Progenitor cell of endocrine pancreas (in vitro differentiated cells): ENCODE results near the gene CCNG2. TPM values are rescaled to one million over a fixed set of nuclear protein-coding genes. Genes with fewer than 3 reads are reported as not detected.

Experiments used
- DNase-seq: peaks from one replicate; pipeline ENCODE4 v3.0.0; 2021; ENCODE audit warnings: low spot score; ENCODE audit not compliant: unreplicated experiment
- H3K27ac Mint-ChIP-seq: 2 replicates; pipeline ENCODE4 v1.8.0; 2021; ENCODE audit warnings: mild to moderate bottlenecking, moderate library complexity, mixed read lengths
- H3K27me3 Mint-ChIP-seq: 2 replicates; pipeline ENCODE4 v1.8.0; 2021; ENCODE audit warnings: mixed read lengths
- H3K36me3 Mint-ChIP-seq: 2 replicates; pipeline ENCODE4 v1.8.0; 2022; ENCODE audit warnings: mixed read lengths; ENCODE audit not compliant: insufficient read depth
- H3K4me1 Mint-ChIP-seq: 2 replicates; pipeline ENCODE4 v1.8.0; 2021; ENCODE audit warnings: low read depth, mixed read lengths
- H3K4me3 Mint-ChIP-seq: 2 replicates; pipeline ENCODE4 v1.8.0; 2021; ENCODE audit warnings: low read depth, mild to moderate bottlenecking, moderate library complexity, mixed read lengths
- H3K9me3 Mint-ChIP-seq: 2 replicates; pipeline ENCODE4 v1.8.0; 2021; ENCODE audit warnings: low read depth, mixed read lengths
- CTCF ChIP-seq: fragments of 200-600 bp; sonication (generic); IDR thresholded peaks from one replicate; pipeline ENCODE4 v1.5.0; 2021; ENCODE audit warnings: antibody characterized with exemption, mild to moderate bottlenecking; ENCODE audit not compliant: unreplicated experiment
- total RNA-seq: library from RNA; stranded (reverse); gene quantifications from 2 replicates; pipeline ENCODE4 v1.2.1, GENCODE V29; 2021

Gene CCNG2
- total RNA-seq, 1 donor from 2014 or later, result 89.5 TPM

- no peaks in the 10 kb centered on the region for H3K27me3 Mint-ChIP-seq
- no peak for DNase-seq
- no peaks in the 10 kb centered on the region for H3K36me3 Mint-ChIP-seq
- TF ChIP-seq CTCF, result no peak
- peaks cover 28% of the 10 kb centered on the region for H3K4me1 Mint-ChIP-seq
- H3K27ac Mint-ChIP-seq, result peak overlapping the region; percentile 47
- H3K4me3 Mint-ChIP-seq, result no peak overlapping the region
- no peaks in the 10 kb centered on the region for H3K9me3 Mint-ChIP-seq
These were observed 9.8 kb upstream of the CCNG2 start for GRCh38 chr4:77147079-77147782.

- Mint-ChIP-seq H3K9me3 (no peaks in the 10 kb centered on the region), H3K36me3 (no peaks in the 10 kb centered on the region), H3K4me1 (peaks cover 24% of the 10 kb centered on the region), H3K27me3 (no peaks in the 10 kb centered on the region), H3K4me3 (no peak overlapping the region), H3K27ac (no peak overlapping the region)
- DNase-seq, result no peak
- TF ChIP-seq CTCF, result no peak
These were observed 8.9 kb upstream of the CCNG2 start for GRCh38 chr4:77148078-77148477.

- H3K27me3 Mint-ChIP-seq, result no peaks in the 10 kb centered on the region
- H3K4me1 Mint-ChIP-seq, result peaks cover 25% of the 10 kb centered on the region
- no peaks in the 10 kb centered on the region for H3K36me3 Mint-ChIP-seq
- no peak overlapping the region for H3K4me3 Mint-ChIP-seq
- H3K9me3 Mint-ChIP-seq, result no peaks in the 10 kb centered on the region
- H3K27ac Mint-ChIP-seq, result no peak overlapping the region
- DNase-seq, result no peak
- TF ChIP-seq CTCF, result no peak
These were observed 7.2 kb upstream of the CCNG2 start for GRCh38 chr4:77149789-77150188.

GRCh38 chr4:77151241-77151640 lies 5.8 kb upstream of the CCNG2 start:
- Mint-ChIP-seq H3K4me3 (no peak overlapping the region), H3K27me3 (no peaks in the 10 kb centered on the region), H3K4me1 (peaks cover 30% of the 10 kb centered on the region), H3K36me3 (no peaks in the 10 kb centered on the region), H3K27ac (no peak overlapping the region), H3K9me3 (no peaks in the 10 kb centered on the region)
- TF ChIP-seq CTCF, result no peak
- no peak for DNase-seq

GRCh38 chr4:77152421-77152820 lies 4.6 kb upstream of the CCNG2 start:
- Mint-ChIP-seq H3K9me3 (no peaks in the 10 kb centered on the region), H3K27ac (no peak overlapping the region), H3K4me1 (peaks cover 24% of the 10 kb centered on the region), H3K36me3 (no peaks in the 10 kb centered on the region), H3K27me3 (no peaks in the 10 kb centered on the region), H3K4me3 (no peak overlapping the region)
- no peak for DNase-seq
- TF ChIP-seq CTCF, result no peak
